Parathyroid adenoma (tissue), 2 donors: ENCODE data around the gene SLC6A9.
A peak's percentile ranks its signal among the peaks of the same experiment; 100 is the strongest.

Source experiments
- H2AFZ ChIP-seq: fragments of 300-600 bp; sonication (generic); one replicate; pipeline ENCODE4 v1.7.0; 2017; ENCODE audit warnings: antibody characterized with exemption, mild to moderate bottlenecking
- H3K27ac ChIP-seq: fragments of 300-600 bp; sonication (generic); one replicate; pipeline ENCODE4 v1.7.0; 2017
- H3K27me3 ChIP-seq: fragments of 300-600 bp; sonication (generic); one replicate; pipeline ENCODE4 v1.7.0; 2017; ENCODE audit warnings: low read length; ENCODE audit not compliant: control insufficient read depth, insufficient read depth
- H3K36me3 ChIP-seq: fragments of 300-600 bp; sonication (generic); one replicate; pipeline ENCODE4 v1.7.0; 2017; ENCODE audit warnings: low read length; ENCODE audit not compliant: control insufficient read depth, insufficient read depth
- H3K4me1 ChIP-seq: fragments of 300-600 bp; sonication (generic); one replicate; pipeline ENCODE4 v1.7.0; 2017; ENCODE audit warnings: control low read depth
- H3K4me2 ChIP-seq: fragments of 300-600 bp; sonication (generic); one replicate; pipeline ENCODE4 v1.7.0; 2017; ENCODE audit warnings: low read length
- H3K4me3 ChIP-seq: fragments of 300-600 bp; sonication (generic); one replicate; pipeline ENCODE4 v1.7.0; 2017; ENCODE audit warnings: low read depth, low read length
- H3K79me2 ChIP-seq: fragments of 300-600 bp; sonication (generic); one replicate; pipeline ENCODE4 v1.7.0; 2017; ENCODE audit warnings: control low read depth
- H3K9ac ChIP-seq: fragments of 300-600 bp; sonication (generic); one replicate; pipeline ENCODE4 v1.7.0; 2017; ENCODE audit warnings: mild to moderate bottlenecking
- H3K9me3 ChIP-seq: fragments of 300-600 bp; sonication (generic); one replicate; pipeline ENCODE4 v1.7.0; 2017; ENCODE audit warnings: low read length; ENCODE audit not compliant: control insufficient read depth
- CTCF ChIP-seq: fragments of 300-600 bp; sonication (generic); IDR thresholded peaks from one replicate; pipeline ENCODE4 v1.7.0; 2017; ENCODE audit warnings: antibody characterized with exemption, mild to moderate bottlenecking
- donor health status: primary hyperparathyroidism.

Gene SLC6A9

DNA sequence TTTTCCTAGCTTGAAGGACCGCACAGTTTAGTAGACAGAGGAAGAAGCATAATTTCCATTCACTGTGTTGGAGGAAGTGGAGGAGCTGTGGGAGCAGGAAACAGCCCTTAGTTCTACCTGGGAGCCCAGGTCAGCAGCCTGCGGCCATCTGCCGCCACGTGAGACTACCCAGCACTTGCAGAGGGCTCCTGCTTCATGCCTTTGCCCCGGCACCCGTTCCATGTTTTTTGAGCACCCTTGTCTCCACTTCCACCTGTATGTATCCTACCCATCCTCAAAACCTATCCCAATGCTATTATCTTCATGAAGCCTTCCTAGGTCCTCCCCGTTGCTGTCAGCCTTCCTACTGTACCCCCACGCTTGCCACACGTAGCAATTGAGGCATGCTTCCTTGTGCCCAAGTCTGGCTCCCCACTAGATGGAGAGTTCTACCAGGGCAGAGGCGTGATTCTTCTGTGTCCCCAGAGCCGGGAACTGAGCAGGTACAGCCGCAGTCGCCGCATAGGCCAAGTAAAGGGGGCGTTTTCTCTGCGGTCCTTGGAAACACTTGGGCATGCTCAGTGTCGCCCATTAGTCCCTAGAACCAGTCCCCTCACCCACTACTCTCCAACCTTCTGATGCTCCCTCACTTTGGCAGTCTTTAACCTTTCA, 1.9 kb downstream of the SLC6A9 start:
- H3K4me3 ChIP-seq: peak overlapping the region; percentile 66
- peak overlapping the region; percentile 81 for H3K27ac ChIP-seq
- H3K9ac ChIP-seq: peak overlapping the region; percentile 53
- peak overlapping the region; percentile 93 for H2AFZ ChIP-seq
- no peaks in the 10 kb centered on the region for H3K36me3 ChIP-seq
- H3K4me1 ChIP-seq: no peaks in the 10 kb centered on the region
- H3K9me3 ChIP-seq: no peaks in the 10 kb centered on the region
- TF ChIP-seq CTCF: no peak
- peak overlapping the region; percentile 93 for H3K4me2 ChIP-seq
- H3K27me3 ChIP-seq: no peaks in the 10 kb centered on the region
- no peaks in the 10 kb centered on the region for H3K79me2 ChIP-seq

DNA sequence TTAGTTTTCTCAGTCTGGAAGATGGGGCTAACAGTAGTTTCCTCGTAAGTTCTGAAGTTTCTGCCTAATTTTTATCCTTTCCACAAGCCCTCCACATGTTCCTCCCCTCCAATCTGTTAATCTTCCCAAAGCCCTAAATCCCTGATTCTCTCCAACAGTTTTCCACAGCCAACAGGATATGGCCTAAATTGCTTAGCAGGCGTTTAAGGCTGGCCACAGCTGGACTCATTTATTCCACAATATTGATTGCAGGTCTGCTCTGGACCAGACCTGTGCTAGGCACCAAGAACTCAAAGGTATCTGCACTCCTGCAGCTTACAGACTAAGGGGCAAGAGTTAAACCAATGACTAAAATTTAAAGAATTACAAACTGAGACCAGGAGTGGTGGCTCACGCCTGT, 3.9 kb downstream of the SLC6A9 start:
- TF ChIP-seq CTCF: no peak

DNA sequence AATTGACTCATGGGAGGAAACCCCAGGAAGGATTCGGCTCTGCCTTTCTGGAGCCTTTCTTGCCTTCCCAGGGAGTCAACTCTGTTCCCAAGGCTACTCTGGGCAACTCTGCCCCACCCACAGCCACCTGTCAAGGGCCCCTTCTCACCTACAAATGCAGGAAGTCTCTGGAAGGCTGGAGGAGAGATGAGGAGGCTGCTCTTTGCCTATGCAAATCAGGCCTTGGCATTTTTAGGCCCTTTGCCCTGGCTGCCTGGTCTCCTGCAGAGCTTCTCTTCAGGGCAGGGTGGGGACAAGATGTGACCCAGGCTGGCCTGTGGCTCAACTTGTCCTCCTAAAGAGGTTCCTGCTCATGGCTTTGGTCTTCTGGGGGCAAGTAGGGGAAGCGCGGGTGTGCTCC, 5.4 kb downstream of the SLC6A9 start:
- Histone ChIP-seq H3K9ac (no peak overlapping the region), H3K36me3 (no peaks in the 10 kb centered on the region), H3K79me2 (no peaks in the 10 kb centered on the region), H3K27ac (no peak overlapping the region), H3K27me3 (no peaks in the 10 kb centered on the region), H3K9me3 (no peaks in the 10 kb centered on the region), H3K4me3 (no peak overlapping the region), H3K4me1 (no peaks in the 10 kb centered on the region), H2AFZ (no peak overlapping the region), H3K4me2 (no peak overlapping the region)
- no peak for TF ChIP-seq CTCF

More for the DNA sequence above, 3.9 kb downstream of the SLC6A9 start:
- H3K9me3 ChIP-seq: no peaks in the 10 kb centered on the region
- H3K79me2 ChIP-seq: no peaks in the 10 kb centered on the region
- no peak overlapping the region for H3K4me3 ChIP-seq
- H3K36me3 ChIP-seq: no peaks in the 10 kb centered on the region
- no peak overlapping the region for H2AFZ ChIP-seq
- no peaks in the 10 kb centered on the region for H3K27me3 ChIP-seq
- no peak overlapping the region for H3K4me2 ChIP-seq
- no peaks in the 10 kb centered on the region for H3K4me1 ChIP-seq
- H3K27ac ChIP-seq: no peak overlapping the region
- no peak overlapping the region for H3K9ac ChIP-seq

GRCh38 chr1:44024903-44025525, 6.2 kb downstream of the SLC6A9 start:
- no peak overlapping the region for H3K4me3 ChIP-seq
- no peaks in the 10 kb centered on the region for H3K9me3 ChIP-seq
- H3K27me3 ChIP-seq: no peaks in the 10 kb centered on the region
- TF ChIP-seq CTCF: no peak
- no peaks in the 10 kb centered on the region for H3K4me1 ChIP-seq
- H3K9ac ChIP-seq: no peak overlapping the region
- H2AFZ ChIP-seq: no peak overlapping the region
- no peak overlapping the region for H3K4me2 ChIP-seq
- H3K79me2 ChIP-seq: no peaks in the 10 kb centered on the region
- H3K27ac ChIP-seq: no peak overlapping the region
- no peaks in the 10 kb centered on the region for H3K36me3 ChIP-seq
